ENCODE results near the gene ARNT2. TPM values are rescaled to one million over a fixed set of nuclear protein-coding genes. Genes with fewer than 3 reads are reported as not detected.

The ARNT2 gene
- total RNA-seq, 1 donor from 2014 or later = 21.6 TPM

- DNase-seq (ENCODE audit: low read depth) = no peak
- TF ChIP-seq CTCF (IDR thresholded peaks at IDR 0.05; ENCODE audit: insufficient read depth, low read length, poor library complexity, severe bottlenecking) = no peak
- H3K36me3 ChIP-seq (ENCODE audit: control insufficient read depth, insufficient read depth, low read length) = no peaks in the 10 kb centered on the region
- H3K27me3 ChIP-seq (ENCODE audit: control insufficient read depth, insufficient read depth, low read length) = no peaks in the 10 kb centered on the region
- no peak overlapping the region for H3K4me3 ChIP-seq (ENCODE audit: low read depth, low read length)
Measured at GRCh38 chr15:80458580-80458979, 54.4 kb downstream of the ARNT2 start.

GRCh38 chr15:80459380-80459779 lies 55.2 kb downstream of the ARNT2 start:
- H3K27me3 ChIP-seq (ENCODE audit: control insufficient read depth, insufficient read depth, low read length) = no peaks in the 10 kb centered on the region
- no peak for DNase-seq (ENCODE audit: low read depth)
- no peak for TF ChIP-seq CTCF (IDR thresholded peaks at IDR 0.05; ENCODE audit: insufficient read depth, low read length, poor library complexity, severe bottlenecking)
- H3K4me3 ChIP-seq (ENCODE audit: low read depth, low read length) = no peak overlapping the region
- no peaks in the 10 kb centered on the region for H3K36me3 ChIP-seq (ENCODE audit: control insufficient read depth, insufficient read depth, low read length)

GRCh38 chr15:80459818-80460217 lies 55.6 kb downstream of the ARNT2 start:
- H3K36me3 ChIP-seq (ENCODE audit: control insufficient read depth, insufficient read depth, low read length) = no peaks in the 10 kb centered on the region
- no peak for DNase-seq (ENCODE audit: low read depth)
- H3K27me3 ChIP-seq (ENCODE audit: control insufficient read depth, insufficient read depth, low read length) = no peaks in the 10 kb centered on the region
- TF ChIP-seq CTCF (IDR thresholded peaks at IDR 0.05; ENCODE audit: insufficient read depth, low read length, poor library complexity, severe bottlenecking) = no peak
- no peak overlapping the region for H3K4me3 ChIP-seq (ENCODE audit: low read depth, low read length)

GRCh38 chr15:80461356-80462095 lies 57.3 kb downstream of the ARNT2 start:
- Histone ChIP-seq H3K4me3 (ENCODE audit: low read depth, low read length) (no peak overlapping the region), H3K27me3 (ENCODE audit: control insufficient read depth, insufficient read depth, low read length) (no peaks in the 10 kb centered on the region), H3K36me3 (ENCODE audit: control insufficient read depth, insufficient read depth, low read length) (no peaks in the 10 kb centered on the region)
- no peak for DNase-seq (ENCODE audit: low read depth)
- TF ChIP-seq CTCF (IDR thresholded peaks at IDR 0.05; ENCODE audit: insufficient read depth, low read length, poor library complexity, severe bottlenecking) = no peak

- Histone ChIP-seq H3K27me3 (ENCODE audit: control insufficient read depth, insufficient read depth, low read length) (no peaks in the 10 kb centered on the region), H3K4me3 (ENCODE audit: low read depth, low read length) (no peak overlapping the region), H3K36me3 (ENCODE audit: control insufficient read depth, insufficient read depth, low read length) (no peaks in the 10 kb centered on the region)
- no peak for DNase-seq (ENCODE audit: low read depth)
- no peak for TF ChIP-seq CTCF (IDR thresholded peaks at IDR 0.05; ENCODE audit: insufficient read depth, low read length, poor library complexity, severe bottlenecking)
Measured at GRCh38 chr15:80462111-80462510, 57.9 kb downstream of the ARNT2 start.
